Right renal pelvis (tissue), 4 donors: ENCODE results near the gene CD34. TPM values are rescaled to one million over a fixed set of nuclear protein-coding genes. Genes with fewer than 3 reads are reported as not detected.

ENCODE experiments used
- DNase-seq, 4 donors: peaks; one replicate each; pipeline ENCODE4 v3.0.0-alpha.2; 2013; ENCODE audit warnings: low read depth in 4 of 4, low spot score in 3 of 4, missing footprints in 1 of 4
- polyA plus RNA-seq, 4 donors: library from polyadenylated mRNA; unstranded; fragments of 120-200 nt; gene quantifications; one replicate each; pipeline ENCODE4 v1.2.1, GENCODE V29; 2013; ENCODE audit not compliant: insufficient read length in 4 of 4

The CD34 gene
- polyA plus RNA-seq, 4 donors = 96.2 to 123 (median 118) TPM

- DNase-seq = no peak
Measured at GRCh38 chr1:207858281-207858680, 52.6 kb downstream of the CD34 start.

GRCh38 chr1:207857447-207857846, 53.5 kb downstream of the CD34 start:
- no peak for DNase-seq

DNA sequence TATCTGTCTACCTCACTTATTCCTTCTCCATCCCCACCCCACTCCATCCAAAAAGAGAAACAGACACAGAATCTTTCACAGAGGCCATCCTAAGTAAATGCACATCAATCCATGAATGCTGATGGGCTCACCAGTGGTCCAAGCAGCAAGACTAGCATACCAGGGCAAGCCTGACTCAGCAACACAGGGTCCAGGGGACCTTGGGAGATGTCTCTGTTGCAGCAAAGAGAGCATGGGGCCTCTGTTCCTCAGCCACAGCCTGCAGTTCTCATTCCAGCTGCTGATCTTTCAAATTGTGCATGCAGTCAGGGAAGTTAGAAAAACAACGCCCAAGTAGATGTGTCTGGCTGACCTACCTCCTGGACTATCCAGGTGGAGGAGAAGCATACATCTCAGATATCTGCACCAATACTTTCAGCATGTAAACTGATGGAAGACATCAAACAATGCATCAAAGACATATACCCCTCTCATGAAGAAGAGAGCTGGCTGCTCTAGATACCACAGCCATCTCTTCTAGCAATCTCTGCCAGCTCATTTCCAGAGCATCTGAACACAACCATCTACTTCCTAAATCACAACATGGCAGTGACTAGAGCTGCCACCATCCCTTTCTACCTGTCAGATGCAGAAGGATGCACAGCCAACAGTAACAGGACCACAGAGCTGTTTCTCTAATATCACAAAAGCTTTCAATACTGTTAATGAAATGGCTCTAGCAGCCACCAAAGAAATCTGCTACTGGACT, 54.5 kb downstream of the CD34 start:
- no peak for DNase-seq

- DNase-seq = no peak
Measured at GRCh38 chr1:207854001-207854400, 56.9 kb downstream of the CD34 start.

DNA sequence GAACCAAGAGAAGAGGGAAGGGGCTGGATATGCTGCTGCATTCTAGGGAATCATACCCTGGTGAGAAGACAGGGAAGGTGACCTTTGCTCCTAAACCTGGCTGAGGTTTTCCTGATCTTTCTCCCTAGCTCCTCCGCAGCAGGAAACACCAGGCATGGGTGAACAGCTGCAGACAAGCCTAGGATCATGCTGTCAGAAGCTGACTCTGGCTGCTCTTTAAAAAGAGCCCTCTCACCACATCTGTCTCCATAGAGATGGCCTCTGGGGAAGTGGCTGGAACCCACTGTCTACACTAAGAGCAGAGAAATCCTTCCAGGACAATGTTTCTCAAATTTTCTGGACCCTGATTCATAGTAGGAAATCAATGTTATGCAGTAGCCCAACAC, 57.6 kb downstream of the CD34 start:
- no peak for DNase-seq

GRCh38 chr1:207852576-207853371, 58.2 kb downstream of the CD34 start:
- no peak for DNase-seq

DNA sequence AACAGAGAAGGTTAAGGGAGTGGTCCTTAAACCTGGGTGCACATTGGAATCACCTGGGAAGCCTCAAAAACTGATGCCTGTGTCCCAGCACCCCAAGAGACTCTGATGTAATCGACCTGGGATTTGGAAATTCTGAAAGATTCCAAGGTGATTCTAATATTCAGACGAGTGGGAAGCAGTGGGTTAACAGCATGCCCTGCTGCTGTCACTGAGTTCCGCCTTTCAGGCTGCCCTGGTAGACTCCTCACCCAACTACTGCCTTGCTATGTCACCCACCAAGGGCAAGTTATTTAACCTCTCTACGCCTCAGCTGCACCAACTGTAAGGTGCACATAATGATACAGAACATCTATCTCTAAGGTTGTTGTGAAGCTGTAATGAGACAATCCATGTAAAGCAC, 59.2 kb downstream of the CD34 start:
- no peak for DNase-seq

GRCh38 chr1:207850621-207851407, 60.1 kb downstream of the CD34 start:
- no peak for DNase-seq

- DNase-seq = no peak
Measured at GRCh38 chr1:207849646-207850045, 61.3 kb downstream of the CD34 start.

DNA sequence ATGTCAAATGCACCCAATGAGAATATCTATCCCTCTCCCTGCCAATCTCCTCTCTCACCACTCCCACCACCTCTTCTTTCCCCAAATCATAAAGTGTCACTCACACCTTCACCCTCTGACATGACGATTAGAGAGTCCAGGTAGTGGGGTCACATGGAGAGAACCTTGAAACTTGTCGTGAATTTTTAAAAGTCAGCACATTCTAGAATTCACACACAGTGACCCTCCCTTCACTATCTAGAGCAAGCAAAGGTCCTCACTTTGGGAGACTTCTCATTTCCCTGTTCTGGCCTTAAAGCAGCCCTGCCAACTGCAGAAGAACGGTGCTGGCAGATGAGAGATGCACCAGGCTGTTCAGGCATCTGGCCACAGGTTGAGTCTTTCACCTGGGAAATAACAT, 61.9 kb downstream of the CD34 start:
- DNase-seq = no peak

DNA sequence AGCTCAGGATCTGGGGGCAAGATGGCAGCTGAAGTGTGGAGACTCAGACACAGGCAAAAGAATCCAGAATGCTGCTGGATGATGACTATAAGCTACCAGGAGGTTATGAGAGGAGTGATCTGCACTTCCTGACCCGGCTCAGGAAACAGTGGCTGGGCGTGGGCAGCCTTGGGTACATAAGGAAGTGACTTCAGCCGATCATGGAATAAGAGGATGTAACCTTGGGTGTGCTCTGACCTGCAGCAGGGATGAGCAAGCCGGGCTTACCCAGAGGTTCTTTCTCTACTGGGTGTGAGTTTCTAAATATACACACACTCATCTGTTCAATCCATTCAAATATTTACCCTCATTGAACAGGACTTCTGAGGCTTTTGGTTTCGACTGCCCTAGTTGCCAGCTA, 62.7 kb downstream of the CD34 start:
- DNase-seq = no peak

DNA sequence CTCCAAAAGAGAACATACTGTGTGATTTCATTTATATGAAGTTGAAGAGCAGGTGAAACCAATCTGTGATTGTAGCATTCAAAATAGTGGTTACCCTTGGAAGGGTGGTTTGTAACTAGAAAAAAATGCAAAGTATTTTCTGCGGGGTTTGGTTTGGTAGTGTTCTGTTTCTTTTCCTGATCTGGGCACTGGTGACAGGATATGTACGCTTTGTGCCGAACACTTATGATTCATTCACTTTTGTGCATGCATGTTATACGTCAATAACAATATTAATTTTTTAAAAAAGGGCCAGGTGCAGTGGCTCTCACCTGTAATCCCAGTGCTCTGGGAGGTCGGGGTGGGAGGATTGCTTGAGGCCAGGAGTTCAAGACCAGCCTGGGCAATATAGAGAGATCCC, 63.8 kb downstream of the CD34 start:
- DNase-seq = no peak

DNA sequence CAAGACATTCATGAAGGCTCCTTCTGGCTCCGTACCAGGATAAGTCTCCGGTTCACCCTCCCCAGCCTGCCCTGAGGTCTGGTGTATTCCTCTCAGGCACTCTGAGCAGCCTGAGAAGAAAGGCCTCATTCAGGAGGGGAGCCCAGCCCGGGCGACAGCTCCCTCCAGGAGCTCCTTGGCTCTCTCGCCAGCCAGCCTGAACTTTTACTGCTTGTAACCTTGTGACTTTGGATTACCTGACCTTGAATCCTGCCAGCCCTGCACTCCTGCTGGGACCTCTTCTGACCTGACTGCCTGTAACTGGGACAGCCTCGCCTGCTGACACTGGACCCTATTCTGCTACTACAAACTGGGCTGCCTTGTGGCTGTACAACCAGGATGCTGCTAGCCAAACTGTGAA, 65.8 kb downstream of the CD34 start:
- no peak for DNase-seq

DNA sequence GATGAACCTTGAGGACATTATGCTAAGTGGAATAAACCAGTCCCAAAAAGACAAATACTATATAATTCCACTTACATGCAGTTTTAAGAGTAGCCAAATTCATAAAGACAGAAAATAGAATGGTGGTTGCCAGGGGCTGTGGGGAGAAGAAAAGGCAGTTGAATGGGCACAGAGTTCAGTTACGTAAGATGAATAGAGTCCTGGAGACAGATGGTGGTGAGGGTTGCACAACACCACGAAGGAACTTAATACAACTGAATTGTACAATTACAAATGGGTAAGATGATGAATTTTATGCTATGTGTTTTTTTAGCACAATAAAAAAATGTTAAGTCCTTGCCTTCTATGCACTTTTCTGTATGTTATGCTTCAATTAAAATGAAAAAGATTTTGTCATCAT, 66.6 kb downstream of the CD34 start:
- DNase-seq = no peak

GRCh38 chr1:207842506-207842905, 68.4 kb downstream of the CD34 start:
- no peak for DNase-seq

DNA sequence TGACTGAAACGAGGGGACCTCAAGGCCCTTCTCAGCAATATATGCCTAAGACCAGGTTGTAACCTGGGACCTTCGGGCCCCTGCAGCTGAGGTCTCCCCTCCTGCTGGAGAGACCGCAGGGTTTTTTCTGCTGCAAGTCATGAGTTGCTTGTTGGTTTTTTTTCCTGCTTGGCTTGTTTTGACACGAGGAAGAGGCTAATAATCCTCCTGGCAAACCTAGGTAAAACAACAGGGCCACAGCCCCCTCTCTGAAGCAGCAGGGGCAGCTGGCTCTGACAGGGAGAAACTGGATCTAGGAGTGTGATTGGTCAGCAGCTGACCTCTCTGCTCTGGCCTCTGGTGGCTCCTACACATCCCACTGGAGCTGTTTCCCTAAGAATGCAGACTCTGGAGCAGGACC, 69.0 kb downstream of the CD34 start:
- no peak for DNase-seq

DNA sequence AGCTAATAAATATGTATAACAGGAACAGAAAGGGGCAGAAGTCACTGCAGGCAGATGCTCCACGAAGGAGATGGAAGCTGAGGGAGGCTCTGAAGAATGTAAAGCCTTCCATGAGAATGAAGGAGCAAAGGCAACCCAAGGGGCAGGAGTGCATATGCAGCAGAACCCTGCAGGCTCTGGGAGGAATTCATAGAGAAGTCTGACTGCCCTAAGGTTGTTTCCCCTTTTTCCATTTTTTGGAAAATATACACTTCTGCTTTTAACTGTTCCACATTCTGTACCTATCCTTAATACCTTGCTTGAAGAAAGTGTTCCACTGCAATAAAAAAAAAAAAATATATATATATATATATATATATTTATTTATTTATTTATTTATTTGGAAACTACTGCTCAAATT, 69.6 kb downstream of the CD34 start:
- no peak for DNase-seq

GRCh38 chr1:207840380-207840779, 70.5 kb downstream of the CD34 start:
- no peak for DNase-seq

DNA sequence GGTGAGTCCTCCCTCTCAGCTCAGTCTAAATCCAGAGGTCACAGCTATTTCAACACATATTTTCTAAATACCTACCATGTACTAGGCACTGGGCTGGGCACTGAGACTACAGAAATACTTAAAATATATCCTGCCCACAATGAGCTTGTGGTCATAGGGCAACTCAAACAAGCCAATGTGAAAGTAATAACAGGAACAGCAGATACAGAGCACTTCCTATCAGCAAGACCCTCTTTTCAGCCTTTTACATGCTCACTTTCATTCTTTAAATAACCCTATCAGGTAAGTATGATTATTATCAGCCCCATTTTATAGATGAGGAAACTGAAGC, 71.9 kb downstream of the CD34 start:
- no peak for DNase-seq

DNA sequence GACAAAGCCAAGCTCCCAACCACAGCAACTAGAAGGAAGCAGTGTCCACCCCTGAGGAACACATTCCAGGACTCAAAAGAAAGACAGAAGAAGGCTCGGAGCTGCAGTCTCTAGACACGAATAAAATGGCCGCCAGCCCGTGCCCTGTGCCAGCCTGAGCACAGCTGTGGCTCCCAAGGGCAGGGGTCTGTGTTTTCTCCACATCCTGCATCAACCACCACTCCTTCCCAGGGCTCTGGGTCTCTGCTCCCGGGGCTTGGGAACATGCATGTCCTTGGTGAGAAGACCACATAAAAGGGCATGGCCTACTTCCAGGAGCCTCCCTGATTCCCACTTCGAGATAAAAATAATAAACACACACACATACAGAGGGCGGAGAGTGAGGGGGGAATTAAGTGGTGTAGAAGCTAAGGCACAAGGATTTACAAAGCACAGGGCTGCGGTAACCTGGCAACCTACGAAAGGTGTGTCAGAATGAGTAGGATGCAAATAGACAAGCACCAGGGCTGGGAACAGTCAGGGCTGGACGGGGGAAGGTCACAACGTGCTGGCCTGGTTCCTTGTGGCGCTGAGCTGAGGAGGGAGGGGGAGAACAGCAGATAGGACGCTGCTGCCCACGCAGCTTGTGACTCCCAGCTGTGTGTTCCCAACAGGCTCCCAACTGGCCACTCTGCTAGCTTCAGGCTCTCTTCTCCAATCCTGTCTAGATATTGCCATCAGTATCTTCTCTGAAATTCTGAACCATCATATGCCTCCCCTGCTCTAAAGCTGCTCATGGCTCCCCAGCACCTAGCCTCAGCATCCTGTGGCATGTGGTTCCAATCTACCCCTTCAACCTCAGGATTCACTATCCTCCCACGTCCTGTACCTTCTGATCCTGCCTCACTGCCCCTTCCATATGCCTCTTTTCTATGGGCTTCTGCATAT, 72.5 kb downstream of the CD34 start:
- DNase-seq = no peak

DNA sequence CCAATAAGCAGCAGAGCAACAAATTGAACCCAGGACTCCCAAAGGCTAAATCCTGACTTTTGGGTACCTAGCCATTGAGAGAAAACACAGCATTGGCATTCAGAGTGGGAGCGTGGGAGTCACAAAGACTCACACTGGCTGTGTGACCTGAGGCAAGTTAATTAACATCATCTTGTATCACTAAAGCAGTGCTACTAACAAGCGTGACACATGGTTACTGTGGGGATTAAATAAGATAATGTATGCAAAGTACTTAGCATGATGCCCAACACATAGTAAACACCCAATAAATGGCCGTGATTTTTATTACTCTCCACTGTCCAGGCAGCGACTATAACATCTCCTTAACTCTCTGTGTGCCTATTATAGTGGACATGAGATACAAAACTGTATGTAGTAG, 73.3 kb downstream of the CD34 start:
- no peak for DNase-seq
